Stimulated activated naive CD4-positive, alpha-beta T cell (primary cell): ENCODE data around the gene GPR176.
"Not testable (repeated sequence)": the region's sequence is repeated elsewhere in the genome, so short reads cannot be mapped to it uniquely, and the experiment has no call there.

Experiments
- DNase-seq, 6 experiments: peaks; one replicate each; lab custom pipeline; 2025; lab: John Stamatoyannopoulos, UW

Gene GPR176

DNA sequence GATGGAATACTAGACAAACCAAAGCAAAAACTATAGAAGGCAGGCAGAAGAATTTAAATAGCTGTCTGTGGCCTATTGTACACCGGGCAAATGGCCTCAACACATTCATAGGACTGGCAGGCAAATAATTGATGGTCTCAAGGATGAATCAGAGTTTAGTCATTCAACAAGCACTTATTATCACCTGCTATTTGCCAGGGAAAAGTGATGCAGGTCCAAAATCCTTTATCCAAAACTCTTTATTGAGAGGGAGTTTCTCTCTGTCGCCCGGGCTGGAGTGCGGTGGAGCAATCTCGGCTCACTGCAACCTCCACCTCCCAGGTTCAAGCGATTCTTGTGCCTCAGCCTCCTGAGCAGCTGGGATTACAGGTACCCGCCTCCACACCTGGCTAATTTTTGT is 16.1 kb upstream of the GPR176 start:
- DNase-seq, result no peak

GRCh38 chr15:39935241-39935640 is 15.2 kb upstream of the GPR176 start:
- no peak for DNase-seq

- peak in 2 of 6 experiments; percentile 15 to 47 for DNase-seq
These were observed 14.5 kb upstream of the GPR176 start for GRCh38 chr15:39934397-39935071.

GRCh38 chr15:39931615-39932014 is 11.5 kb upstream of the GPR176 start:
- no peak for DNase-seq

- DNase-seq, result no peak
These were observed 6.5 kb upstream of the GPR176 start for GRCh38 chr15:39926526-39926925.

GRCh38 chr15:39925112-39925842 is 5.2 kb upstream of the GPR176 start:
- DNase-seq, result no peak

DNA sequence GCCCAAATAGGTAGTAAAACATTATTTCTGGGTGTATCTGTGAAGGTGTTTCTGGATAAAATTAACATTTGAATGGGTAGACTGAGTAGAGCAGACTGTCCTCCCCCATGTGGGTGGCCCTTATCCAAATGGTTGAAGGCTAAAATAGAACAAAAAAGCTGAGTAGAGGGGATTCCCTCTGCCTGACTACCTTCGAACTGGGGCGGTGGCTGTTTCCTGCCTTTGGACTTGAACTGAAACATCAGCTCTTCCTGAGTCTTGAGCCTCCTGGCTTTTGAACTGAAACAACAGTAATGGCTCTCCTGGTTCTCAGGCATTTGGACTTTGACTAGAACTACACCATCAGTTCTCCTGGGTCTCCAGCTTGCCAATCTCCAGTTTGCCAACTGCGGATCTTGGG is 4.4 kb upstream of the GPR176 start:
- DNase-seq, result no peak

DNA sequence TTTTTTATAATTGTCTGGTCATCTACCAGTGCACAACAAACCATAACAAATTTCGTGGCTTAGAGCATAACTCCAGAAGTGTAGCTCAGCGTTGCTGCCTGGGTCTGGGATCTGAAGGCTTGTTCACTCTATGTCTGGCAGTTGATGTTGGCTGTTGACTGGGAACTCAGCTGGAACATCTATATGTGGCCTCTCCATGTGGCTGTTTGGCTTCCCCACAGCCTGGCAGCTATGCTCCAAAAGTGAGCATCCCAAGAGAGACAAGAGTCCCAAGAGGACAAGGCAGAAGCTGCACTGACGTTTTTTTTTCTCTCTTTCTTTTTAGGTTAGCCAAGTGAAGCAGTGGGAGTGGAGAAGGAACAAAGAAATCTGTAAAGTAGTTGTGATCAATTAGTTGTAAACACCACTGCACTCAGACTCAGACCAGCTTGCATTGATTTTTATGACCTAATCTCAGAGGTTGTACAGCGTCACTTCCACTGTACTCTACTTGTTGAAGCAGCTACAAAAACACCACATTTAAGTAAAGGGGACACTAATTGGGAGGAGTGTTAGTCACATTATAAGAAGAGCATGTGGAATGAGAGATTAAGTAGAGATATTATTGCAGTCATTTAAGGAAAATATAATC is 2.5 kb upstream of the GPR176 start:
- no peak for DNase-seq

DNA sequence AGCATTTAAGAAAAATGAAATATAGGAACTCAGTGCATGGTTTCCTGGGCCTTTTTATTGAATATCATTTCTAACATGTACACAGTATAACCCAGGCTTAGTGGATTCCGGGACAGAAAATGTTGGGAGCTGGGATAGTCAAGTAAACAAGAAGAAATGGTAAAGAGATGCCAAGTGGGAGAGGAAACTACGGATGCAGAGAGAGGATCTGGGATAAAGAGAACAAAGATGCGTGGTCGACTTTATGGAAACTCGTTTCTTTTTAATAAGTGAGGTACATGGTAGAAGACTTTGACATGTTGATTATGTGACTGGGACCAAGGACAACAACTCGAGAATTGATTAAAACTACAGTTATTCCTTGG is 1.2 kb upstream of the GPR176 start:
- DNase-seq, result no peak

GRCh38 chr15:39920510-39921273 is 626 bp upstream of the GPR176 start:
- peak; percentile 34 to 72 (median 67) for DNase-seq

DNA sequence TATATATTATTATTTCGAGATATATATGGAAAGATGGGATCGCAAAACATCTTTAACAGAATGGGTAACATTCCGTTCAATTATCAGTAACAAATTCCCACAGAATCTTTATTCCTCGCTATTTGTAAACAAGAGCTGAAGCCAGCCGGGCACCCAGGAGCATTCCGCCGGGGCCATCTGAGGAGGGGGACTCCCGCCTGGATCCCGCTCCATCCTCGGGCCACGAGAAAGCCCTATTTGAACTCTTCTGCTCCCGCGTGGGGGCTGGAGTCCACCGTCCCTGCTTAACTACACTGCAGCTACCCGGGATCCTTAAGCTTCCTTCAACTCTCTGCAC is 687 bp downstream of the GPR176 start:
- peak in 1 of 6 experiments; percentile 47 for DNase-seq

- DNase-seq, result no peak
These were observed 1.2 kb downstream of the GPR176 start for GRCh38 chr15:39918688-39919385.

DNA sequence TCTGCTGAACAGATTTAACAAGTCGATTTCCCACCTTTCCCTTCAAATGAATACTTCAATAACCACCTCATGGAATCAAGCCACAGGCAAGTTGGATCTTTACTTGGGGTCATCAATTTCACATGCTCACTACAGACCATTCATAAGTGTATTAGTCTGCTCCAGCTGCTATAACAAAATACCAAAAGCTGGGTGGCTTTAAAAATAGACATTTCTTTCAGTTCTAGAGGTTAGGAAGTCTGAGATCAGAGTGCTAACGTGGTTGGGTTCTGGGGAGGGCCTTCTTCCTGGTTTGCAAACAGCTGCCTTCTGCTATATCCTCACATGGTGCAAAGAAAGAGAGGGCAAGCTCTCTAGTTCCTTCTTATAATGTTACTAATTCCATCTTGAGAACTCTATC is 5.1 kb downstream of the GPR176 start:
- DNase-seq, result no peak

DNA sequence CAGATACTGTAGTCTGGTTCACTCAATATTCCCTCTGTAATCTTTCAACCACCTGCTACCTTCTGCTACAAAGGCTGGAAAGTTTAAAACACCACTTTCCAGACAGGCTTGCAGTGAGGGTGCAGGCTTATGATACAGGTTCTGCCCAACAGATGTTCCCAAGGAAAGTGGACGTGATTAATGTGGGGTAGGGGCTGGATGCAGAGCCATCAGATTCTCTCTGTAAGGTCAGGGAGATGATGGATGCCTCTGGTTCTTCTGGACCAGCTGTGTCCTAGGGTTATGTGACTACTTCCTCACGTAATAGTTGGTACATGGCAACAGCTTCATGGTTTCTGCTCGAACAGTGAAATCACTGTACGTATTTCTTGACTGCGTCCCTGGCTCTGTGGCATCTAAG is 11.1 kb downstream of the GPR176 start:
- DNase-seq, result no peak

DNA sequence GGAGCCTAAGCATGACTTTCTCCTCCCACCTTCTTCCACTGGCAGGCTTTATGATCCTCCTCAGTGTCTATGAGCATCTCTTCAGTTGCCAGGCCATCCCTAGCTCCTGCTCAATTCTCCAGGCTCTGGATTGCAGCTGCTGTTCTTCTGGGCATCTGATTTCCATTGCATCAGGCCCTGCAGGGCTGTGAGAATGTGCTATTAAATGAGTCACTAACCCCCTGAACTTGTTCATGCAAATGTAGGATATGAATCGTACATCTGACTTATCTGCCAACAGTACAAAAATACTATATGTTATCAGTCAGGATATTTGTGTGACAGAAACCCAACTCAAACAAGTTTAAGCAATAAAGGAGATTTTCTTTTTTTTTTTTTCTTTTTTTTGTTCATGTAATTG is 11.9 kb downstream of the GPR176 start:
- DNase-seq, result no peak

DNA sequence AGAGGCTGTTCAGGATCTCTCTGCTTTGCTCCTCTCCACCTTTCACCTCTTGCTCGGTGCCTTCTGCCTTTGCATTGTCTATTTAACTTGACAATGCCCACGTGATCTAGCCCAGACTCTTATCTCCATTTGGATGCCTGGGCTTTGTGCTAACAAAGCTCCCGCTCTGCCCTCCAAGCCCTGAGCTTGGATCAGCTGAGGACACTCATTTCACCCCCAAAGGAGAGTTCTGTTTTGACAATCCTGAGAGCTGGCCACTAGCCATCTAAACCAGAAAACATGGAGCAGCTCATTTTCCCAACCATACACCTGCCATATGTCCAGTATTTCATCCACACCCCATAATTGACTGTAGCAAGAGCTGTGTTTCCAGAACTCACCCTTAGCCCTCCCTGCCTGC is 12.8 kb downstream of the GPR176 start:
- DNase-seq, result no peak

- DNase-seq, result no peak
These were observed 16.0 kb downstream of the GPR176 start for GRCh38 chr15:39904115-39904514.

GRCh38 chr15:39898317-39898716 is 21.7 kb downstream of the GPR176 start:
- DNase-seq, result no peak

- DNase-seq, result no peak
These were observed 23.2 kb downstream of the GPR176 start for GRCh38 chr15:39896846-39897245.

- DNase-seq, result no peak
These were observed 24.0 kb downstream of the GPR176 start for GRCh38 chr15:39896101-39896500.

DNA sequence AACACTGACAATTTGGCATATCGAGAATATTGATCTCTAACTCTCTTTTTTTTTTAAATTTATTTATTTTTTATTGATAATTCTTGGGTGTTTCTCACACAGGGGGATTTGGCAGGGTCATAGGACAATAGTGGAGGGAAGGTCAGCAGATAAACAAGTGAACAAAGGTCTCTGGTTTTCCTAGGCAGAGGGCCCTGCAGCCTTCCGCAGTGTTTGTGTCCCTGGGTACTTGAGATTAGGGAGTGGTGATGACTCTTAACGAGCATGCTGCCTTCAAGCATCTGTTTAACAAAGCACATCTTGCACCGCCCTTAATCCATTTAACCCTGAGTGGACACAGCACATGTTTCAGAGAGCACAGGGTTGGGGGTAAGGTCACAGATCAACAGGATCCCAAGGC is 27.0 kb downstream of the GPR176 start:
- not testable (repeated sequence) for DNase-seq

- no peak for DNase-seq
These were observed 27.6 kb downstream of the GPR176 start for GRCh38 chr15:39892418-39892817.
